H1 (cell line): ENCODE results near the gene PITPNC1. TPM values are rescaled to one million over a fixed set of nuclear protein-coding genes. Genes with fewer than 3 reads are reported as not detected.

Experiments used
- CTCF ChIA-PET: fragments of 300-600 bp; sonication (Branson Sonifier 250); formaldehyde crosslinking; loops from one replicate; lab custom pipeline; 2021; ENCODE audit not compliant: partially characterized antibody; lab: Charles Lee
- POLR2A ChIA-PET: fragments of 300-600 bp; sonication (Branson Sonifier 250); formaldehyde crosslinking; loops from one replicate; lab custom pipeline; 2021; ENCODE audit warnings: inconsistent platforms; ENCODE audit not compliant: partially characterized antibody; lab: Charles Lee
- DNase-seq, 2 experiments: peaks; one replicate each; pipeline versions ENCODE4 v3.0.0 to v3.0.0-alpha.2; 2010 to 2022; ENCODE audit warnings: low spot score in 2 of 2, low read depth in 1 of 2, mixed read lengths in 1 of 2
- FAIRE-seq: peaks from 2 replicates; lab custom pipeline; 2011; peaks lifted over from hg19 to GRCh38; lab: Jason Lieb, UNC
- H2AFZ ChIP-seq: 2 replicates; pipeline ENCODE4 v1.8.1; 2012; ENCODE audit warnings: low read length, inconsistent platforms
- H2AK5ac ChIP-seq: 2 replicates; pipeline ENCODE4 v1.6.1; 2013; ENCODE audit warnings: low read depth, low read length
- H2BK120ac ChIP-seq: replicated peaks from 2 replicates; pipeline ENCODE3; 2013; ENCODE audit warnings: low read depth, low read length, inconsistent platforms
- H2BK12ac ChIP-seq: 2 replicates; pipeline ENCODE4 v1.6.1; 2013; ENCODE audit warnings: low read depth, low read length
- H2BK15ac ChIP-seq: 2 replicates; pipeline ENCODE4 v1.6.1; 2013; ENCODE audit warnings: low read length
- H2BK20ac ChIP-seq: 2 replicates; pipeline ENCODE4 v1.6.1; 2013; ENCODE audit warnings: low read length
- H2BK5ac ChIP-seq: 2 replicates; pipeline ENCODE4 v1.6.1; 2013; ENCODE audit warnings: low read depth, low read length
- H3K14ac ChIP-seq: 2 replicates; pipeline ENCODE4 v1.6.1; 2013; ENCODE audit warnings: inconsistent platforms; ENCODE audit not compliant: insufficient read length
- H3K18ac ChIP-seq: 2 replicates; pipeline ENCODE4 v1.6.1; 2013; ENCODE audit warnings: low read length; ENCODE audit errors: extremely low read depth
- H3K23ac ChIP-seq: 2 replicates; pipeline ENCODE4 v1.6.1; 2013; ENCODE audit warnings: inconsistent platforms; ENCODE audit not compliant: insufficient read length
- H3K23me2 ChIP-seq: 2 replicates; pipeline ENCODE4 v1.6.1; 2013; ENCODE audit warnings: low read depth, low read length
- H3K27ac ChIP-seq: 2 replicates; pipeline ENCODE4 v1.6.1; 2011; ENCODE audit warnings: low read depth, low read length, inconsistent platforms
- H3K27me3 ChIP-seq, 4 experiments: replicated peaks in 1 of 4; 1 replicate in 1 of 4; 2 replicates in 3 of 4; pipeline versions ENCODE4 v1.6.1 to v1.8.1; 2011 to 2013; ENCODE audit warnings: low read length in 3 of 4, mild to moderate bottlenecking in 3 of 4, inconsistent platforms in 2 of 4, mixed read lengths in 2 of 4, moderate library complexity in 1 of 4; ENCODE audit not compliant: control insufficient read depth in 3 of 4, insufficient read depth in 3 of 4; ENCODE audit errors: extremely low read depth in 1 of 4
- H3K36me3 ChIP-seq, 4 experiments: 2 replicates each; pipeline versions ENCODE4 v1.6.1 to v1.8.1; 2011 to 2013; ENCODE audit warnings: mild to moderate bottlenecking in 4 of 4, low read length in 3 of 4, moderate library complexity in 2 of 4, control low read depth in 1 of 4, inconsistent platforms in 1 of 4; ENCODE audit not compliant: insufficient read depth in 4 of 4, control insufficient read depth in 2 of 4
- H3K4ac ChIP-seq: replicated peaks from 2 replicates; pipeline ENCODE3; 2013; ENCODE audit warnings: low read length, low read depth, mixed read lengths, inconsistent platforms; ENCODE audit not compliant: insufficient read length
- H3K4me1 ChIP-seq, 4 experiments: replicated peaks in 1 of 4; 1 replicate in 1 of 4; 2 replicates in 3 of 4; pipeline versions ENCODE4 v1.6.1 to v1.8.1; 2011 to 2013; ENCODE audit warnings: low read length in 3 of 4, inconsistent platforms in 2 of 4, mixed read lengths in 1 of 4; ENCODE audit not compliant: insufficient read depth in 4 of 4, control insufficient read depth in 3 of 4
- H3K4me2 ChIP-seq, 2 experiments: 2 replicates each; pipeline versions ENCODE4 v1.6.1 to v1.8.1; 2011 to 2013; ENCODE audit warnings: low read depth in 2 of 2, low read length in 2 of 2, control low read depth in 1 of 2, inconsistent platforms in 1 of 2, mild to moderate bottlenecking in 1 of 2; ENCODE audit not compliant: insufficient read depth in 1 of 2
- H3K4me3 ChIP-seq, 4 experiments: fragments of 200-600, 300-600 bp in 1 of 4; sonication (generic), shearing (Covaris generic), sonication (Bioruptor Twin) in 1 of 4; 2 replicates each; pipeline versions ENCODE4 v1.5.1 to v1.8.1; 2011 to 2016; ENCODE audit warnings: low read length in 4 of 4, low read depth in 3 of 4, control low read depth in 2 of 4, inconsistent platforms in 2 of 4, mild to moderate bottlenecking in 2 of 4, mixed read lengths in 1 of 4, moderate library complexity in 1 of 4; ENCODE audit not compliant: insufficient read depth in 2 of 4; ENCODE audit errors: extremely low read depth in 1 of 4
- H3K56ac ChIP-seq: replicated peaks from 2 replicates; pipeline ENCODE3; 2013; ENCODE audit warnings: low read depth, mild to moderate bottlenecking, mixed read lengths, low read length, inconsistent platforms; ENCODE audit not compliant: insufficient read length
- H3K79me1 ChIP-seq: 2 replicates; pipeline ENCODE4 v1.6.1; 2013; ENCODE audit warnings: low read depth, low read length, control low read depth
- H3K79me2 ChIP-seq, 2 experiments: 2 replicates each; pipeline versions ENCODE4 v1.6.1 to v1.8.1; 2012 to 2013; ENCODE audit warnings: low read length in 2 of 2, mild to moderate bottlenecking in 2 of 2, inconsistent platforms in 1 of 2; ENCODE audit not compliant: insufficient read depth in 2 of 2, control insufficient read depth in 1 of 2
- H3K9ac ChIP-seq, 4 experiments: replicated peaks in 1 of 4; 1 replicate in 1 of 4; 2 replicates in 3 of 4; pipeline versions ENCODE4 v1.6.1 to v1.8.1; 2011 to 2013; ENCODE audit warnings: low read depth in 3 of 4, low read length in 3 of 4, control low read depth in 2 of 4, mild to moderate bottlenecking in 2 of 4, moderate library complexity in 2 of 4, inconsistent platforms in 1 of 4; ENCODE audit errors: extremely low read depth in 1 of 4
- H3K9me3 ChIP-seq, 2 experiments: 2 replicates each; pipeline versions ENCODE4 v1.6.1 to v1.8.1; 2012 to 2013; ENCODE audit warnings: mild to moderate bottlenecking in 2 of 2, moderate library complexity in 2 of 2, control low read depth in 1 of 2, inconsistent platforms in 1 of 2, low read depth in 1 of 2, low read length in 1 of 2, mixed read lengths in 1 of 2; ENCODE audit not compliant: insufficient read depth in 2 of 2
- H4K20me1 ChIP-seq, 2 experiments: replicated peaks in 1 of 2; 2 replicates each; pipeline versions ENCODE3 to v1.8.1; 2011 to 2013; ENCODE audit warnings: inconsistent platforms in 2 of 2, low read length in 2 of 2, mild to moderate bottlenecking in 1 of 2; ENCODE audit not compliant: insufficient read depth in 2 of 2, control insufficient read depth in 1 of 2
- H4K5ac ChIP-seq: 2 replicates; pipeline ENCODE4 v1.6.1; 2013; ENCODE audit warnings: low read length, low read depth, mixed read lengths, inconsistent platforms; ENCODE audit not compliant: insufficient read length
- H4K8ac ChIP-seq: 2 replicates; pipeline ENCODE4 v1.8.0; 2013; ENCODE audit warnings: mild to moderate bottlenecking, moderate library complexity, low read length, inconsistent platforms; ENCODE audit not compliant: insufficient read depth; ENCODE audit errors: extremely low read depth
- H4K91ac ChIP-seq: replicated peaks from 2 replicates; pipeline ENCODE3; 2013; ENCODE audit warnings: low read length, mixed read lengths, inconsistent platforms; ENCODE audit not compliant: insufficient read length
- CTCF ChIP-seq, 3 experiments: IDR thresholded peaks; 1 replicate in 2 of 3; 2 replicates in 1 of 3; pipeline versions ENCODE4 v1.5.1 to v1.6.1; 2011; ENCODE audit warnings: low read length in 3 of 3, mild to moderate bottlenecking in 3 of 3, inconsistent platforms in 2 of 3, low read depth in 1 of 3, moderate library complexity in 1 of 3; ENCODE audit not compliant: insufficient read depth in 1 of 3; ENCODE audit errors: control extremely low read depth in 1 of 3
- RFX5 ChIP-seq: IDR thresholded peaks from 2 replicates; pipeline ENCODE4 v1.6.1; 2011; ENCODE audit warnings: low read depth, low read length, improper control_type of control experiment, borderline replicate concordance
- WGBS, 2 experiments: shearing (Covaris generic) in 1 of 2; methylation state at CpG; one replicate each; pipeline versions ENCODE4 v1.1.6 to v1.1.7; 2013 to 2015; ENCODE audit warnings: low lambda C conversion rate in 2 of 2, mixed read lengths in 2 of 2, inconsistent platforms in 1 of 2, low coverage in 1 of 2, missing lambda C conversion rate in 1 of 2; ENCODE audit not compliant: insufficient replicate concordance in 2 of 2, insufficient coverage in 1 of 2, insufficient read length in 1 of 2; ENCODE audit errors: extremely low coverage in 1 of 2, missing lambda C conversion rate in 1 of 2; 5-methylcytosine and 5-hydroxymethylcytosine counted together
- polyA plus RNA-seq, 7 experiments: library from polyadenylated mRNA; depleted of rRNA in 3 of 7; stranded (reverse) in 5 of 7; unstranded in 2 of 7; fragments of >200 nt in 5 of 7; fragments of 200-250 nt in 2 of 7; gene quantifications; 1 replicate in 5 of 7; 2 replicates in 1 of 7; 4 replicates in 1 of 7; pipeline versions ENCODE4 v1.2.1 to v1.2.3, GENCODE V29; 2011 to 2013; ENCODE audit warnings: missing spikeins in 2 of 7, mixed read lengths in 2 of 7
- total RNA-seq: library from RNA; stranded (reverse); fragmentation: NEBNext Ultra II Directional; extraction: Animal tissue kit (Norgen Biotek cat#: 25700); gene quantifications from 2 replicates; pipeline ENCODE4 v1.2.1, GENCODE V29; 2021

The PITPNC1 gene
- total and polyA plus RNA-seq, 2 of the 8 experiments (the other 6 are each of a cell fraction or from before 2014, with no cell fraction given): 17.6 to 54.7 TPM

- Histone ChIP-seq H3K18ac (no peak overlapping the region), H3K79me2 (peaks cover 0 to 68% of the 10 kb centered on the region in 2 experiments; a peak in 3 of 4 replicates), H3K79me1 (peaks cover 6% of the 10 kb centered on the region), H3K9me3 (no peaks in the 10 kb centered on the region), H4K20me1 (no peaks in the 10 kb centered on the region), H2BK120ac (no peak overlapping the region), H3K14ac (no peak overlapping the region), H2BK20ac (no peak overlapping the region), H3K9ac (no peak overlapping the region), H3K23ac (no peak overlapping the region), H3K27me3 (no peaks in the 10 kb centered on the region), H2AK5ac (no peak overlapping the region), H2BK12ac (no peak overlapping the region), H4K8ac (no peak overlapping the region), H3K56ac (no peak overlapping the region), H3K4ac (no peak overlapping the region), H4K5ac (no peak overlapping the region), H3K36me3 (no peaks in the 10 kb centered on the region), H2AFZ (no peak overlapping the region), H2BK15ac (no peak overlapping the region), H3K4me3 (no peak overlapping the region), H2BK5ac (no peak overlapping the region), H3K4me2 (no peak overlapping the region), H3K23me2 (no peaks in the 10 kb centered on the region), H3K4me1 (peaks cover 0 to 5% (median 0%) of the 10 kb centered on the region in 4 experiments; a peak in 1 of 7 replicates), H3K27ac (no peak overlapping the region), H4K91ac (no peak overlapping the region)
- FAIRE-seq: no peak
- CTCF ChIA-PET: interaction anchor here (1.1 to 1.8 kb wide), 2 partner anchors 27 to 35 kb away, joined by 3 to 7 read pairs; no protein-coding TSS in a partner anchor
- DNase-seq: no peak
- 98% methylated on average over 7 of the region's 7 CpGs; no CpG with 5 or more reads in 1 of the 2 experiments for WGBS, 2 experiments
- POLR2A ChIA-PET: interaction anchor here (0.8 kb wide), 1 partner anchor 15 kb away, joined by 3 read pairs; no protein-coding TSS in a partner anchor
- TF ChIP-seq CTCF (IDR thresholded peaks at IDR 0.05; ENCODE audit: control extremely low read depth in 1 of 3, insufficient read depth in 1 of 3, low read depth in 1 of 3, low read length in 3 of 3) (no peak), RFX5 (no peak)
Measured at GRCh38 chr17:67448449-67448848, 71.4 kb downstream of the PITPNC1 start.
